ENCODE measurements around the gene RNF133. TPM values are rescaled to one million over a fixed set of nuclear protein-coding genes. Genes with fewer than 3 reads are reported as not detected.

The RNF133 gene
- total and polyA plus RNA-seq, 9 of the 15 experiments (the other 6 are each of a cell fraction or from before 2014, with no cell fraction given): not detected

- TF ChIP-seq, protein P1, sequence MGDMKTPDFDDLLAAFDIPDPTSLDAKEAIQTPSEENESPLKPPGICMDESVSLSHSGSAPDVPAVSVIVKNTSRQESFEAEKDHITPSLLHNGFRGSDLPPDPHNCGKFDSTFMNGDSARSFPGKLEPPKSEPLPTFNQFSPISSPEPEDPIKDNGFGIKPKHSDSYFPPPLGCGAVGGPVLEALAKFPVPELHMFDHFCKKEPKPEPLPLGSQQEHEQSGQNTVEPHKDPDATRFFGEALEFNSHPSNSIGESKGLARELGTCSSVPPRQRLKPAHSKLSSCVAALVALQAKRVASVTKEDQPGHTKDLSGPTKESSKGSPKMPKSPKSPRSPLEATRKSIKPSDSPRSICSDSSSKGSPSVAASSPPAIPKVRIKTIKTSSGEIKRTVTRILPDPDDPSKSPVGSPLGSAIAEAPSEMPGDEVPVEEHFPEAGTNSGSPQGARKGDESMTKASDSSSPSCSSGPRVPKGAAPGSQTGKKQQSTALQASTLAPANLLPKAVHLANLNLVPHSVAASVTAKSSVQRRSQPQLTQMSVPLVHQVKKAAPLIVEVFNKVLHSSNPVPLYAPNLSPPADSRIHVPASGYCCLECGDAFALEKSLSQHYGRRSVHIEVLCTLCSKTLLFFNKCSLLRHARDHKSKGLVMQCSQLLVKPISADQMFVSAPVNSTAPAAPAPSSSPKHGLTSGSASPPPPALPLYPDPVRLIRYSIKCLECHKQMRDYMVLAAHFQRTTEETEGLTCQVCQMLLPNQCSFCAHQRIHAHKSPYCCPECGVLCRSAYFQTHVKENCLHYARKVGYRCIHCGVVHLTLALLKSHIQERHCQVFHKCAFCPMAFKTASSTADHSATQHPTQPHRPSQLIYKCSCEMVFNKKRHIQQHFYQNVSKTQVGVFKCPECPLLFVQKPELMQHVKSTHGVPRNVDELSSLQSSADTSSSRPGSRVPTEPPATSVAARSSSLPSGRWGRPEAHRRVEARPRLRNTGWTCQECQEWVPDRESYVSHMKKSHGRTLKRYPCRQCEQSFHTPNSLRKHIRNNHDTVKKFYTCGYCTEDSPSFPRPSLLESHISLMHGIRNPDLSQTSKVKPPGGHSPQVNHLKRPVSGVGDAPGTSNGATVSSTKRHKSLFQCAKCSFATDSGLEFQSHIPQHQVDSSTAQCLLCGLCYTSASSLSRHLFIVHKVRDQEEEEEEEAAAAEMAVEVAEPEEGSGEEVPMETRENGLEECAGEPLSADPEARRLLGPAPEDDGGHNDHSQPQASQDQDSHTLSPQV (IDR thresholded peaks at IDR 0.05): no peak
- TF ChIP-seq ZNF551 (CRISPR knock-in tag; IDR thresholded peaks at IDR 0.05) (no peak), CCAR2 (IDR thresholded peaks at IDR 0.05; ENCODE audit: low read depth, low read length) (no peak), MCM3 (IDR thresholded peaks at IDR 0.05) (no peak), EHMT2 (IDR thresholded peaks at IDR 0.05) (no peak), KLF6 (CRISPR knock-in tag; IDR thresholded peaks at IDR 0.05; ENCODE audit: borderline replicate concordance) (no peak), CBFA2T2 (conservative IDR thresholded peaks at IDR 0.05) (no peak)
Observed at GRCh38 chr7:122724366-122724765, 25.4 kb upstream of the RNF133 start (continued).

DNA sequence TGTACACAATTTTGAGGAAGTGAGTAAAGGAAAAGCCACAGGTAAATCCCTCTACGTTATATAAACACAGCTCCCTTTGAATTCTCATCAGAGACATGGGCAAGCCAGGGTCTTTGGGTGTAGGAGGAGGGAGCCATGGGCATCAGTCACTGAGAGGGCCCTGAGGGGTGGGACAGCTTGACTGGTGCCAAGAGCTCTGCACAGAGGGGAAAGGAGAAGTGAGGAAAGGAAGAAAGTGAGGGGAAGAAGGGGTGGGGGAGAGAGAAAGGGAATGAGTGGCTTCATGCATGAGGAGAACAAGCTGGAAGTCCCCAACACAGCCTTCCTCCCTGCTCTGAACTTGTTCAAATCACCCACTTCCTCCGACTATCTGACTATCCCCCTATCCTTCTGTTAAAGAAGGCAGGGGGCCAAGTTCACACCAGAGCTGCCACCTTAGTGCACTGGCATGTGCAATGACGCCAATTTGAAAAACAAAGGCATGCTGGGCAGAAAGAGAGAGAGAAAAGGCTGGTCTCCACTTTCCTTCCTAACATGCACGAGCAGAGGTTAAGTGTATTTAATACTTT lies 20.2 kb upstream of the RNF133 start:
- H4K20me1 ChIP-seq (replicated peaks; ENCODE audit: control insufficient read depth, insufficient read depth, low read length): no peaks in the 10 kb centered on the region
- ATAC-seq (no peak), FAIRE-seq (no peak), DNase-seq (ENCODE audit: extremely low read depth in 1 of 4, low spot score in 3 of 4) (no peak)
- WGBS (ENCODE audit: insufficient coverage, low coverage, missing lambda C conversion rate): 0% methylated on average over 4 of the region's 4 CpGs
- no peaks in the 10 kb centered on the region for H3K79me2 ChIP-seq (ENCODE audit: control insufficient read depth, insufficient read depth, low read length)
- H3K4me3 ChIP-seq: no peak overlapping the region
- H3K9me3 ChIP-seq (replicated peaks; ENCODE audit: control insufficient read depth, insufficient read depth, low read depth, low read length): 0 out of 2 replicates have a peak, but pooled peaks cover 4% of the 10 kb centered on the region
- no peaks in the 10 kb centered on the region for H3K9me1 ChIP-seq (ENCODE audit: control insufficient read depth, insufficient read depth, low read length)
- no peak overlapping the region for H3K27ac ChIP-seq (ENCODE audit: extremely low read depth, low read depth, low read length)
- no peak overlapping the region for H3K9ac ChIP-seq (ENCODE audit: insufficient read depth in 1 of 2, low read depth in 2 of 2, low read length in 2 of 2)
- H3K4me1 ChIP-seq (replicated peaks in 1 of 2; ENCODE audit: control insufficient read depth in 2 of 2, insufficient read depth in 2 of 2, low read length in 2 of 2): no peaks in the 10 kb centered on the region
- ChIA-PET POLR2A (no interaction called here), CTCF (ENCODE audit: low intra/inter-chr PET ratio) (no interaction called here)
- intact Hi-C loops (cut with micrococcal nuclease): no loop called here
- H3K27me3 ChIP-seq (ENCODE audit: control insufficient read depth in 2 of 2, insufficient read depth in 2 of 2, low read length in 2 of 2): no peaks in the 10 kb centered on the region
- BruUV-seq (replicated peaks): no TSS peak
- H3K36me3 ChIP-seq (ENCODE audit: control insufficient read depth, insufficient read depth, low read length): no peaks in the 10 kb centered on the region
- H3K4me2 ChIP-seq (ENCODE audit: insufficient read depth, low read length): no peak overlapping the region
- in situ Hi-C loops (cut with MboI): no loop called here
- H2AFZ ChIP-seq (ENCODE audit: low read depth, low read length): no peak overlapping the region
- TF ChIP-seq HDGF (IDR thresholded peaks at IDR 0.05) (no peak), BMI1 (IDR thresholded peaks at IDR 0.05; ENCODE audit: low read length) (no peak), ZBTB43 (CRISPR knock-in tag; IDR thresholded peaks at IDR 0.05) (no peak), SRSF3 (IDR thresholded peaks at IDR 0.05; ENCODE audit: insufficient read depth, low read length) (no peak), NCOA1 (IDR thresholded peaks at IDR 0.05; ENCODE audit: low read depth) (no peak), CXXC5 (CRISPR knock-in tag; IDR thresholded peaks at IDR 0.05) (no peak), TSHZ1 (CRISPR knock-in tag; IDR thresholded peaks at IDR 0.05) (no peak), MTA2 (IDR thresholded peaks at IDR 0.05; ENCODE audit: low read depth) (no peak)

All from K562 (cell line).